Panc1 (cell line): Measurements from ENCODE around the gene P2RX3.

Source experiments
- TCF7L2 ChIP-seq: IDR thresholded peaks from 2 replicates; pipeline ENCODE4 v1.6.1; 2011; ENCODE audit warnings: mild to moderate bottlenecking, low read depth, low read length, inconsistent platforms
- TF ChIP-seq, protein P1 (sequence below): fragments of 450-650 bp; IDR thresholded peaks from 2 replicates; pipeline ENCODE4 v1.5.1; 2017; ENCODE audit warnings: mild to moderate bottlenecking

DNA sequence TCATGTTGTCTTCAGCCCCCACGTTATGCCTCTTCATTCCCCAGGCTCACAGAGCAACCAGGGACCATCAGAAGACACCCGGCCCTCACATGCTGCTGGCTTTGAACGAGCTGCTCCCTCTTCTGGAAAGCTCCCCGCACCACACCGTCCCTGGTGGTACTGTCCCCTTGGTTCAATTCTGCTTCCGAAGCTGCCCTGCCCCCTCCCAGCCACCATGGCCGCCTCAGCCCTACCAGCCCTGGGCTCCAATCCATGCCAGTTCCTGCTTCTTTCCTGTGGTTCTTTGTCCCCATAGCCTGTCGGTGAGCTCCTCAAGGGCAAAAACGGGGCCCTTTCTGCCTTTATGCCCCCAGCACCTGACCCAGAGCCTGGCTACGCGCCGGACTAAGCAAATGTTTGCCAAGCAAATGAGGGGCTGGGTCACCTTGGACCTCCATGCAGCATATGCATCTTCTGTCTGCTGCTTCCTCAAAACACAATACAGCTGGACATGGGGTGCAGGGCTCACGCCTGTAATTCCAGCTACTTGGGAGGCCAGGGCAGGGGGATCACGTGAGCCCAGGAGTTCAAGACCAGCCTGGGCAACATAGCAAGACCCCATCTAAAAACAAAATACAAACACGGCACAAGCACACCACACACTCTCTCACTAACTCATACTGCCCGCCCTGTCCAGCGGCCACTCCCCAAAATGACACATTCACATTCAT lies 34.7 kb upstream of the P2RX3 start:
- TF ChIP-seq, protein P1, sequence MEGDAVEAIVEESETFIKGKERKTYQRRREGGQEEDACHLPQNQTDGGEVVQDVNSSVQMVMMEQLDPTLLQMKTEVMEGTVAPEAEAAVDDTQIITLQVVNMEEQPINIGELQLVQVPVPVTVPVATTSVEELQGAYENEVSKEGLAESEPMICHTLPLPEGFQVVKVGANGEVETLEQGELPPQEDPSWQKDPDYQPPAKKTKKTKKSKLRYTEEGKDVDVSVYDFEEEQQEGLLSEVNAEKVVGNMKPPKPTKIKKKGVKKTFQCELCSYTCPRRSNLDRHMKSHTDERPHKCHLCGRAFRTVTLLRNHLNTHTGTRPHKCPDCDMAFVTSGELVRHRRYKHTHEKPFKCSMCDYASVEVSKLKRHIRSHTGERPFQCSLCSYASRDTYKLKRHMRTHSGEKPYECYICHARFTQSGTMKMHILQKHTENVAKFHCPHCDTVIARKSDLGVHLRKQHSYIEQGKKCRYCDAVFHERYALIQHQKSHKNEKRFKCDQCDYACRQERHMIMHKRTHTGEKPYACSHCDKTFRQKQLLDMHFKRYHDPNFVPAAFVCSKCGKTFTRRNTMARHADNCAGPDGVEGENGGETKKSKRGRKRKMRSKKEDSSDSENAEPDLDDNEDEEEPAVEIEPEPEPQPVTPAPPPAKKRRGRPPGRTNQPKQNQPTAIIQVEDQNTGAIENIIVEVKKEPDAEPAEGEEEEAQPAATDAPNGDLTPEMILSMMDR: no peak
- no peak for TF ChIP-seq TCF7L2
